Activated T-helper 17 cell treated with anti-CD3 and anti-CD28 coated beads, Interleukin-2, amount 50 U/mL, for 72 hours (primary cell): ENCODE data around the gene TNFRSF25. TPM values are rescaled to one million over a fixed set of nuclear protein-coding genes. Genes with fewer than 3 reads are reported as not detected.

Experiments used
- ATAC-seq: fragments of 150-1000 bp; cut with Tn5 transposase; replicated peaks from 2 replicates; pipeline ENCODE4 v1.10.0; 2021; ENCODE audit warnings: mild to moderate bottlenecking, moderate library complexity
- H3K27ac Mint-ChIP-seq: one replicate; pipeline ENCODE4 v1.8.0; 2022; ENCODE audit warnings: mixed read lengths
- H3K27me3 Mint-ChIP-seq: one replicate; pipeline ENCODE4 v1.8.0; 2022; ENCODE audit warnings: mixed read lengths
- H3K36me3 Mint-ChIP-seq: one replicate; pipeline ENCODE4 v1.8.0; 2022; ENCODE audit warnings: low read depth, mild to moderate bottlenecking, mixed read lengths
- H3K4me1 Mint-ChIP-seq: one replicate; pipeline ENCODE4 v1.8.0; 2022; ENCODE audit warnings: mixed read lengths
- H3K4me3 Mint-ChIP-seq: one replicate; pipeline ENCODE4 v1.8.0; 2022; ENCODE audit warnings: mild to moderate bottlenecking, mixed read lengths
- H3K9me3 Mint-ChIP-seq: one replicate; pipeline ENCODE4 v1.8.0; 2022; ENCODE audit warnings: mixed read lengths
- total RNA-seq, 2 donors: library from RNA; stranded (reverse); gene quantifications; one replicate each; pipeline ENCODE4 v1.2.3, GENCODE V29; 2022

Gene TNFRSF25
- total RNA-seq, 2 donors from 2014 or later = 132 to 199 TPM

DNA sequence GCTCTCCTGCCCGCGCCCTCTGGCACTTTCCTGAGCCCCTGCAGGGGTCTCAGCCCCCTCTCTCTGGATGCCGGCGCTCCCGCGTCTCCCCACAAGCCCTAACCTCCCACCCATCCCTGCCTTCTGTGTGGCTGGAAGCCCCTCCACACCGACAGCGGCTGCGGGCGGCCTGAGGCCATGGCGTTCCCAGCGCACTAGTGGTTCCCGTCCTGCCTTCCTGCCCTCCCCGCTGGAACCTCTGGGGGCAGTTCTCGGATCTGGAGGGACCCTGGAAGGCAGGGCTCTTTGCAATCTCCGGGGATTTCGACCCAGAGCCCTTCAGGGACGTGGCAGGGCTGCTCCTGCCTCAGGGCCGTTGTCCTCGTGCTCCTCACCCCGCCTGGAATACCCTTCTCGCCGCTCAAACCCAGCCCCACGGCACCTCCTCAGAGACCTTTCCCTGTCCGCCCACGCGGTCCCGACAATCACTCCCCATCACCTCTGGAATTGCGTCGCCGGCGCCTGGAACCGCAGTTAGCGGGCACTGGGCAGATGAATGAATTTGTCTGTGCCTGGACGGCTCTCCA lies 41.9 kb downstream of the TNFRSF25 start:
- no peaks in the 10 kb centered on the region for H3K36me3 Mint-ChIP-seq
- no peak overlapping the region for H3K27ac Mint-ChIP-seq
- ATAC-seq = no peak
- no peaks in the 10 kb centered on the region for H3K9me3 Mint-ChIP-seq
- peaks cover 8% of the 10 kb centered on the region for H3K27me3 Mint-ChIP-seq
- H3K4me1 Mint-ChIP-seq = peaks cover 5% of the 10 kb centered on the region
- peak overlapping the region; percentile 64 for H3K4me3 Mint-ChIP-seq

DNA sequence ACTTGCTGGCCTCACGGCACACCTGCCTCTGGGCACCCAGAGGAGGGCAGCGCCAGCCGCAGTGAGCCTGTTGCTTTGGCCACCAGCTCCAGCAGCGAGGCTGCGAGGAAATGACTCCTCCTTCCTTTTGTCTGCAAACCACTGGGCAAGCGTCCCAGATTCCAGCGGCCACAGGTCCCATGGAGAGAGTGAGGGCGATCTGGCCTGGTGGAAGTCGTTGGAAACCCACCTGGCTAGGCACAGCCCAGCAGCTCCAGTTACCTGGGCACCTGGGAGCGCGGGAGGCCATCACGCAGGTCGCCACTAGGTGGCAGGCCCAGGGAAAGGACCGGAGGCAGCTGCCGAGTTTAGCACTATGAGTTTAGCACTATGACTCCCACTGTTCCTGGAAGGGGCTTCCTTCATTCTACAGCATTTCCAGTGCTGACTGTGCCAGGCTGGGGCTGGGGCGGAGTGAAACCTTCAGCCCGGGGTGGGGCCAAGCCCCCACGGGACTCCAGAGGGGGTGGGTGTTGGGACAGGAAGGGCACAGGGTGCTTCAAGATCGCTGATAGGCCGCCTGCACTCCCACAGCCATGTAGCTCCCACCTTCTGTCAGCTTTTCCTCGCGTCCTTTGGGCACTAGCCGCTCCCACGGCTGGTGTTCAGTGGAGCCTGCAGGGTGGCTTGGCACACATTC lies 42.5 kb downstream of the TNFRSF25 start:
- Mint-ChIP-seq H3K27ac (no peak overlapping the region), H3K4me3 (peak overlapping the region; percentile 64), H3K9me3 (no peaks in the 10 kb centered on the region), H3K4me1 (peaks cover 5% of the 10 kb centered on the region), H3K36me3 (no peaks in the 10 kb centered on the region), H3K27me3 (peaks cover 8% of the 10 kb centered on the region)
- peak; percentile 79 for ATAC-seq

DNA sequence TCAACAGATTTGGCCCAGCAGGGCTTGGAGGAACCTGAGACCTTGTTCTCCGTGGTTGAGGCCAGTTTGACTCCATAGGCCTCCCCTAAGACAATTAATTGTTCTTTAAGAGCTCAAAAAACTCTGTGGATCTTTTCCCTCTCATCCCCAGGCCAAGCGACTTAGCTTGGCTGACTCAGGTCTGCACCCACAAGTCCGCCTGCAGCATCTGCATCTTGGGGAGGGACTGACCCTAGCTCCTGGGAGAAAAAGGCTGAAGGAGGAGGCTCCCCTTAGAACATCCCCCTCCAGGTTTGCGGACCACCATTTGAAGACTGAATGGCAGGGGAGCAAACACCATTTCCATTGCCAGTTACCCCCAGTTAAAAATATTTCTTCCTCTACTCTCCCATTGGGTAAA lies 44.7 kb downstream of the TNFRSF25 start:
- no peak overlapping the region for H3K27ac Mint-ChIP-seq
- peaks cover 5% of the 10 kb centered on the region for H3K4me1 Mint-ChIP-seq
- no peaks in the 10 kb centered on the region for H3K9me3 Mint-ChIP-seq
- H3K27me3 Mint-ChIP-seq = peaks cover 22% of the 10 kb centered on the region
- H3K36me3 Mint-ChIP-seq = no peaks in the 10 kb centered on the region
- no peak overlapping the region for H3K4me3 Mint-ChIP-seq
- ATAC-seq = no peak

DNA sequence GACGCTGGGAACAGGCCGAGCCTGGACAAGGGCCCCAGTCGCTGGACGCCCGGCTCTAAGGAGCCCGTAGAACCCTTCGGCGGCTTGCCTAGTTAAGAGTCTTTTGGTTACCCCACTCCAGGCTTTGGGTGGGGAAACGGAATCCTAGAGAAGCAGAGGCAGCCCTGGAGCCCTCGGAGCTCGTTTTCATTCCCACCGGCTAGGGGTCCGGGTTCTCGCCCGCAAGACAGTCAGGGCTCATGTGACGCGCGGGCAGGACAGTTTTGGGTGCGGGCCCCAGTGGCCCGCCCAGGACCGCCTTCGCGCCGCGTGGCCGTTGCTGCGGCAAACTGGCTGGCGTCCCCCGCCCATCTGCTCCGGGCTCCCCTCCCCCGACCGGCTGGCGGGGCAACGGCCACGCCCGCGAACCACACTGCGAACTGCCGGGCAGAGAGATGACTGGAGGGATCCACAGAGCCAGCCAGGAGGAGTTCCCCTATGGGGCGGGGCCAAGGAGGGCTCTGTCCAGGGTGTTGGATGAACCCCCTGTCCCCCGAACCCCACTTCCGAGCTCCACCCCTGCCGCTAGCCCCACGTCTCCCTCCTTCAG lies 45.4 kb downstream of the TNFRSF25 start:
- Mint-ChIP-seq H3K4me3 (peak overlapping the region; percentile 12), H3K27ac (no peak overlapping the region), H3K27me3 (peaks cover 30% of the 10 kb centered on the region), H3K9me3 (no peaks in the 10 kb centered on the region), H3K4me1 (peaks cover 5% of the 10 kb centered on the region), H3K36me3 (no peaks in the 10 kb centered on the region)
- ATAC-seq = no peak

DNA sequence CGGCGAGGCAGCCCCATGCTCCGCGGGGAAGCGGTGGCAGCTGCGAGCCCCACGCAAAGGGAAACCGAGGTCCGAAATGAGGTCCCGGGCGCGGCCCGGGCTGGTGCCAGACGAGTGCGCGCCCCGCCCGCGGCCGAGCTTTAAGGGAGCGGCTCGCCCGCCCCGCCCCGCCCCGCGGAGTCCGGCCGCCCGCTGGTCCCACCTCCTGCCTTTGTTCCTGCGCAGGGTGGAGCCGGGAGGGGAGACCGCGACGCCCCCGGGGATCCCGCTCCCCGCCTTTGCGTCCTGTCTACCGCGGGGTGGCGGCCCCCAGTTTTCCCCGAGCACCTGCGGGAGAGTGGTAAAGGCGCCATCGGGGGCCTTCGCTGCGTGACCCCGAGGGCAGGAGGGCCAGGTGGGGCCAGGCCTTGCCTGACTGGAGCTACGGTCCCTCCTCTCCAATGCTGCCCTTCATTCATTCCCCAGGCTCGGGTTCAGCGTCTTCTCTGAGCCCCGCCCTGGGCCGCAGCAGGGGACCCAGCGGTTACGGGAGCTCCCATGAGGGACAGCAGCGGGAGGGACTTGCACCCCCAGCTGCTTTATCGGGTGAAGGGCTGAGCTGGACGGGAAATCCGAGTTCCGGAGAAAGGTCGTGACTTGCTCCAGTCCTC lies 46.0 kb downstream of the TNFRSF25 start, which contains the start of gene HES2:
HES2 (minus strand) TSS at position 116 of the 650 bp plus-strand sequence; CDS start at position 17, 99 bp downstream.
- peak within 1 kb of the TSS; percentile 12 for H3K4me3 Mint-ChIP-seq
- no peaks in the 10 kb centered on the region for H3K9me3 Mint-ChIP-seq
- peaks cover 34% of the 10 kb centered on the region for H3K27me3 Mint-ChIP-seq
- H3K4me1 Mint-ChIP-seq = peaks cover 5% of the 10 kb centered on the region
- H3K36me3 Mint-ChIP-seq = no peaks in the 10 kb centered on the region
- no peak within 1 kb of the TSS for H3K27ac Mint-ChIP-seq
- ATAC-seq = peak; percentile 13

DNA sequence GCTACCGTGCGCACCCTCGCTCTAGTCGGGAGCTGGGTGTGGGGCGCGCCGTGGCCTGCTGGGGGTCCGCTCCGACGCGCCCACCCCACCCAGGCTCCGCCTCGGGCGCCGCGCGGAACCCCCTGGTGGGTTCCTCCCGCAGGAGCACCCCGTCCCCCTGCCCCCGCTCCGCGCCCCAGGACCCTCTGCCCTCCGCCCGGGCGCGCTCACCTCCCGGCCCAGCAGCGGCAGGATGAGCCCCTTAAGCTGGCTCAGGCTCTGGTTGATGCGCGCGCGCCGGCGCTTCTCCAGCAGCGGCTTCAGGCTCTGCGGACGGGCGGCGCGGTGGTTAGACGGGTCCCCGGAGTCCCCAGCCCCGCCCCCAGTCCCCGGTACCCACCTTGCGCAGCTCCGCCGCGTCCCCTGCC lies 46.6 kb downstream of the TNFRSF25 start:
- Mint-ChIP-seq H3K27me3 (peaks cover 36% of the 10 kb centered on the region), H3K9me3 (no peaks in the 10 kb centered on the region), H3K36me3 (no peaks in the 10 kb centered on the region), H3K4me3 (no peak overlapping the region), H3K4me1 (peaks cover 7% of the 10 kb centered on the region), H3K27ac (no peak overlapping the region)
- no peak for ATAC-seq

DNA sequence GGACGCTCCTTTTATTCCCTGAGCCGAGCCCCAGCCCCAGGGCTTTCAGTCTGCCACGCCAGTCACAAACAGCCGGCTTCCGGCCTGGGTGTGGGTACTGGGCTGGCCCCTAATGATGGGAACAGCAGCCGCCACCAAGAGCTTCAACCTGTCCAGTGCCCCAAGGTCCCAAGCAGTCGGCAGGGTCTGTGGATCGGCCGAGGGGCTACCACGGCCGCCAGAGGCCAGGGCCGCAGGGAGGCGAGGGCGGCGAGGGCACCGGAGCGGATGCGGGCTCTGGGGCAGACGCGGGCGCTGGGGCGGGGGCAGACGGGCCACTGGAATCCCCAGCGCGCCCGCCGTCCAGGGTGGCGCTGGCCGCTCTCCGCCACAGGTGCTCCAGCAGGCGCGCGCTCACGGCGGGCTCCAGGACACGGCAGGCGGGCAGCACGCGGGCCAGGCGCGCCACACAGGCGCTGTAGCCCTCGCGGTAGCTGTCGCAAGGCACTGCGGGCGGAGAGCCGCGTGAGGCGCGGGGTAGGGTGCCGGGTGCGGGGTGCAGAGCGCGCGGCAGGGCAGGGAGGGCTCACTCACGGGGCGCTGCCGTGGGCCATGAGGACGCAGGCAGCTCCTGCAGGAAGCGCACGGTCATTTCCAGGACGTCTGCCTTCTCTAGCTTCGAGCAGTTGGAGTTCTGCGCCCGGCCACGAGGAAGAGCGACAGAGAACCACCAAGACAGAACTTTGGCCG lies 47.1 kb downstream of the TNFRSF25 start:
- Mint-ChIP-seq H3K36me3 (no peaks in the 10 kb centered on the region), H3K27ac (no peak overlapping the region), H3K4me1 (peaks cover 6% of the 10 kb centered on the region), H3K9me3 (no peaks in the 10 kb centered on the region), H3K27me3 (peaks cover 36% of the 10 kb centered on the region), H3K4me3 (no peak overlapping the region)
- ATAC-seq = no peak

DNA sequence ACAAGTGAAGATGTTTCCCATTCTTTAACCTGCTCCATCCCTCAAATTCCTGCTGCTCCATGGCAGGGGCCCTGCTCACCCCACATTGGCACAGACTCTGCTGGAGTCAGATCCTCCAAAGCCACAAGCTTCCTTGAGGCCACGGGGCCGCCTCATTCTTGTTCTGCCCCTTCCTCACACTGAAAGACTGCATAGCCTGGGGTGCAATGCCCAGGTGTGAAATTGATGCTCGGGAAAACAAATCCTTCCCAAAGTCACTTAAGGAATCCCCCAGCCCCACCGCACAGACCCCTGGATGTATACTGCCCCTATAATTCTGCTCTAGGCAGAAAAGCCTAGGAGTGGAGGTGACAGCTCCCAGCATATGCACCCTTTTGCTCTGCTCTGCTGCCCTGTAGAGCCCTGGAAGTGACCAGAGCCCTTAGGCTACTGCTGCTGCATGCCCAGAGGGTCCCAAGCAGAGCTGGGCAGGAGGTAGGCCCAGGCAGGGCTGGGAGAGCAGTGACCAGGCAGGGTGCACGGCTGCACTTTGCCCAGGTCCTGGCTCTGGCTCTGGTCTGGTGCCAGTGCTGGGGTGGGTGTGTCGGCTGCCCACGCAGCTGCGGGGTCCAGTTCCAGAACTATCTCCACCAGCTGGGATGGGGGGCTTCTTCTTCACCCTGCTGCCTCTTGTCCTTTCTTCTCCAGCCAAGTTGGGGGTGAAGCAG lies 47.9 kb downstream of the TNFRSF25 start:
- peaks cover 36% of the 10 kb centered on the region for H3K27me3 Mint-ChIP-seq
- H3K4me3 Mint-ChIP-seq = no peak overlapping the region
- peaks cover 6% of the 10 kb centered on the region for H3K4me1 Mint-ChIP-seq
- H3K9me3 Mint-ChIP-seq = no peaks in the 10 kb centered on the region
- ATAC-seq = no peak
- no peak overlapping the region for H3K27ac Mint-ChIP-seq
- H3K36me3 Mint-ChIP-seq = no peaks in the 10 kb centered on the region

DNA sequence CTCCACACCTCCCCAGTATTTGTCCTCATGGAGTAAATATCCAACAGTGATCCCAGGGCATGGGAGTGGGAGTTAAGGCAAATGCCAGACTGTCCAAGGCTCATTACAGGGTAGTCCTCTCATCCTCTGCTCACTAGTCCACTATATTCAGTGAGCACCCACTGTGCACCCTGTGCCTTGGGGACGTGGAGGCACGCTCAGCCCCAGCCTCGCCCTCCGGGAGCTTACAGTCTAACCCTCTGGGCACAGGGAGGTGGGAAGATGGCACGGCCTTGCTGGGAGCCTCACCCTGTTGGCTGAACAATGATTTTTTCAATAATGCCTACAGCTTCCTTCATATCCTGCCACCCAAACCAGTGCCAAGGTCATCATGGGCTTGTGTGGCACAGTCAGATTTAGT lies 49.1 kb downstream of the TNFRSF25 start:
- peaks cover 6% of the 10 kb centered on the region for H3K4me1 Mint-ChIP-seq
- ATAC-seq = no peak
- H3K36me3 Mint-ChIP-seq = no peaks in the 10 kb centered on the region
- H3K4me3 Mint-ChIP-seq = no peak overlapping the region
- H3K27me3 Mint-ChIP-seq = peaks cover 39% of the 10 kb centered on the region
- no peak overlapping the region for H3K27ac Mint-ChIP-seq
- no peaks in the 10 kb centered on the region for H3K9me3 Mint-ChIP-seq

DNA sequence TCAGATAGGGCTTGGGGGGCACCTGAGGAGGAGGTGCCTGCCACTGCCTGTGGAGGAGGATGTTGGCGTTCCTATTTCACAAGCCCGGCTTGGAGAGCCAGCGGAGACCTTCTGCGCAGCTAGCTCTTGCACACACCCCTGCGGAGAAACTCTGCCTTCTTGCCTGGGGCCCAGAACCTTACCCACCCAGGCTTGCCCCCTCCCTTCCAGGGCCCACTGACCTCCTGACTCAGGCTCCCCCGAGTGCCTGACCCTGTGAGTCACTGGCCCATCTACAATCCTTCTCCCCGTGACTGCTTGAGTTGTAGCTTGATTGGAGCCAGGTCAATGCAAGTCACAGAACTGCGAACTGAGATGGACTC lies 49.7 kb downstream of the TNFRSF25 start:
- no peak for ATAC-seq
- no peak overlapping the region for H3K27ac Mint-ChIP-seq
- peaks cover 36% of the 10 kb centered on the region for H3K27me3 Mint-ChIP-seq
- no peak overlapping the region for H3K4me3 Mint-ChIP-seq
- H3K4me1 Mint-ChIP-seq = peaks cover 6% of the 10 kb centered on the region
- H3K9me3 Mint-ChIP-seq = no peaks in the 10 kb centered on the region
- no peaks in the 10 kb centered on the region for H3K36me3 Mint-ChIP-seq

DNA sequence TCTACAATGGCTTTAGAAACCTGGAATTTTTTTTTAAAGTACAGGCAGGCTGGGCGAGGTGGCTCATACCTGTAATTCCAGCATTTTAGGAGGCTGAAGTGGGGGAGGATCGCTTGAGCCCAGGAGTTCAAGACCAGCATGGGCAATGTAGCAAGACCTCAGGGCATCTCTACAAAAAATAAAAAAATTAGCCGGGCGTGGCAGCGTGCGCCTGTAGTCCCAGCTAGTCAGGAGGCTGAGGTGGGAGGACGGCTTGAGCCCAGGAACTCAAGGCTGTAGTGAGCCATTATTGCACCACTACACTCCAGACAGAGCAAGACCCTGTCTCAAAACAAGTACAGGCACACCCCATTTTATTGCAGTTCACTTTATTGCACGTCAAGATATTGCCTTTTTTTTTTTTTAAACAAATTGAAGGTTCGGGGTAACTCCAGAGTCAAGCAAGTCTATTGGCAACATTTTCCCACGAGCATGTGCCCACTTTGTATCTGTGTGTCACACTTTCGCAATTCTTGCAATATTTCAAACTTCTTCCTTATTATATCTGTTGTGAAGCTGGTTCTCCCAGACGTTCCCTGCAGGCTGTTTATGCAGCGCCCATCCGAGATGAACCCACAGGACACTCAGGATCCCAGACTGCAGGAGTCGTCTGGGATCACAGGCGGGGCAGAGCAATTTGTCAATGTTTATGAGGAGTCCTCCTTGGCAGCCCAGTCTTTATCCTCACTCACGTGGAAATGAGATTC lies 50.9 kb downstream of the TNFRSF25 start:
- peaks cover 38% of the 10 kb centered on the region for H3K27me3 Mint-ChIP-seq
- H3K4me3 Mint-ChIP-seq = peak overlapping the region; percentile 60
- no peaks in the 10 kb centered on the region for H3K36me3 Mint-ChIP-seq
- H3K27ac Mint-ChIP-seq = peak overlapping the region; percentile 70
- ATAC-seq = no peak
- peaks cover 6% of the 10 kb centered on the region for H3K4me1 Mint-ChIP-seq
- no peaks in the 10 kb centered on the region for H3K9me3 Mint-ChIP-seq

DNA sequence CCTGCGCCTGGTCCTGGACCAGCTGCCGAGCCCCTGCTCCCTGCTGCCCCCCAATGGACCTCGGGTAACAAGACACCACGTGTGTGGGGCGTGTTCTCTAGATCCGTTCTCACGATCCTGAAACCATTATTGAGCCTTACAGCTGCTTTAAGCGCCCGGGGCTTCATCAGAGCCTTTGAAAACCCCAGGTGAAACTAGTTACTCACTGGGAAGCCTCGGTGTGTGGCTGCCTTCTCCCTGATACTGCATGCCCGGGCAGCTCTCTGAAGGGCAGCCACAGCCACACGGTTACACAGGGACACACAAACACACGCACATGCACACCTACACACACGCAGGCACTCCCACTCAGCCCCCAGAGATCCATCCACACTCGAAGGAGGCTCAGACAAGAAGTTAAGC lies 51.5 kb downstream of the TNFRSF25 start:
- Mint-ChIP-seq H3K9me3 (no peaks in the 10 kb centered on the region), H3K4me3 (peak overlapping the region; percentile 60), H3K27me3 (peaks cover 38% of the 10 kb centered on the region), H3K27ac (peak overlapping the region; percentile 70), H3K4me1 (peaks cover 6% of the 10 kb centered on the region), H3K36me3 (no peaks in the 10 kb centered on the region)
- peak; percentile 95 for ATAC-seq

DNA sequence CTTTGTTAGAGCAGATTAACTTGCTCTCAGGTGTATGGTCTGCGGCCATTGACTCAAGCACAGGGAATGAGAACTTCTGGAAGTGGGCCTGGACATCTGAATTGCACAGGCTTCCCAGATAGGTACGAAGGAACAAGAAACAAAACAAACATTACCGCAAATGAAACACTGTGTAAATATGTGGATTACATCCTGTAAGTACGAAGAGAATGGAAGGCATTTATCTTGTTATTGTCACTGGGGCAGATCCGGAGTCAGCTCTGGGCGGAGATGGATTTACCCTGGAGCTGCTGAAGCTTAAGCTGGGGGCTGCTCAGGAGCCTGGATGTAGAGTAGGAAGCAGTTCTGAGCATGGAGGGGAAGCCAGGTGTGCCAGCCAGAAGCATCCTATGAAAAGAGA lies 53.1 kb downstream of the TNFRSF25 start:
- Mint-ChIP-seq H3K36me3 (no peaks in the 10 kb centered on the region), H3K4me1 (peaks cover 6% of the 10 kb centered on the region), H3K27ac (no peak overlapping the region), H3K4me3 (no peak overlapping the region), H3K9me3 (no peaks in the 10 kb centered on the region), H3K27me3 (peaks cover 37% of the 10 kb centered on the region)
- ATAC-seq = no peak
